ENCODE measurements around the gene ABCG5.
A peak's percentile ranks its signal among the peaks of the same experiment; 100 is the strongest.

Gene ABCG5

DNA sequence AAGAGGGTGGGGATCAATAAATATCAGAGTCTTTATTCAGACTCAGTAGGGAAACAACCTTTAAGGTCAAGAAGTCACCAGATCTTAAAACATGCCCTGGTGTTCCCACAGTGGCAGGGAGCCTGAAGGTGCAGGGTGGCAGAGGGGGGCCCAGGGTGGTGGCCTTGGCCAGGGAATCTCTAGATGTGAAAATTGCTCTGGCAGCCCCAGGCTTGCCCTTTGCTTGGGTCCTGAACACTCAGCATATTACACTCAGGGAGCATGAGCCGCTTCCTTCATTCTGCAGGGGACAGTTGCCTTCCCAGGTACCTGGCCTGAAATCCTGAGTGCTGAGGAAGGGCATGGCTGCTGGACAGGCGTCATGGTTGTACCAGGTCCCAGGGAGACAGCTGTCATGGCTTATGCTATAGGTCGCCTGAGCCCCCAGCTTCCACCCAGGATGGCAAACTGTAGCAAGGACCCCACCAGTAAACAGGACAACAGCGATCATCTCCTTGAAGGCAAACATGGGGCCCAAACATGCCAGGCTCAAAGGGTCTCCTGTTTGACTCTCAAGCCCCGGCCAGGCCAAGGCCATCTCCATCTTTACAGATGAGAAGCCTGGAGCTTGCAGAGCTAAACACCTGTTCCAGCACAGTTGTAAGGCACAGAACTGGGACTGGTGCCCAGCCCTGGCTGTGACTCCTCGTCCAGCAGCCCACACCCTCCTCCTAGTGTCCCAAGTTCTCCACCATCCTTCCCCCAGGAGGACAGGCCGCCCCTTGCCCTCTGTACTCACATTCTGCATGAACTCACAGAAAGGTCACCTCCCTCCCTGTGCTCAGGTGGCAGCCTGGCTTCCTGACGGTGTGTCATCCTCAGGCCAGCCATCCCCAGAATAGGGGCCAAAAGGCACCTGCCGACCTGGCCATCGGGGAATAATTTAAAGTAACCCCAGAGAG is 14.8 kb upstream of the ABCG5 start:
- no peak for DNase-seq (ENCODE audit: low read depth)
- TF ChIP-seq, protein P1, sequence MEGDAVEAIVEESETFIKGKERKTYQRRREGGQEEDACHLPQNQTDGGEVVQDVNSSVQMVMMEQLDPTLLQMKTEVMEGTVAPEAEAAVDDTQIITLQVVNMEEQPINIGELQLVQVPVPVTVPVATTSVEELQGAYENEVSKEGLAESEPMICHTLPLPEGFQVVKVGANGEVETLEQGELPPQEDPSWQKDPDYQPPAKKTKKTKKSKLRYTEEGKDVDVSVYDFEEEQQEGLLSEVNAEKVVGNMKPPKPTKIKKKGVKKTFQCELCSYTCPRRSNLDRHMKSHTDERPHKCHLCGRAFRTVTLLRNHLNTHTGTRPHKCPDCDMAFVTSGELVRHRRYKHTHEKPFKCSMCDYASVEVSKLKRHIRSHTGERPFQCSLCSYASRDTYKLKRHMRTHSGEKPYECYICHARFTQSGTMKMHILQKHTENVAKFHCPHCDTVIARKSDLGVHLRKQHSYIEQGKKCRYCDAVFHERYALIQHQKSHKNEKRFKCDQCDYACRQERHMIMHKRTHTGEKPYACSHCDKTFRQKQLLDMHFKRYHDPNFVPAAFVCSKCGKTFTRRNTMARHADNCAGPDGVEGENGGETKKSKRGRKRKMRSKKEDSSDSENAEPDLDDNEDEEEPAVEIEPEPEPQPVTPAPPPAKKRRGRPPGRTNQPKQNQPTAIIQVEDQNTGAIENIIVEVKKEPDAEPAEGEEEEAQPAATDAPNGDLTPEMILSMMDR (conservative IDR thresholded peaks at IDR 0.05; ENCODE audit: low read depth, low read length), result no peak
- no peak overlapping the region for H3K4me3 ChIP-seq (ENCODE audit: low read depth, low read length)

DNA sequence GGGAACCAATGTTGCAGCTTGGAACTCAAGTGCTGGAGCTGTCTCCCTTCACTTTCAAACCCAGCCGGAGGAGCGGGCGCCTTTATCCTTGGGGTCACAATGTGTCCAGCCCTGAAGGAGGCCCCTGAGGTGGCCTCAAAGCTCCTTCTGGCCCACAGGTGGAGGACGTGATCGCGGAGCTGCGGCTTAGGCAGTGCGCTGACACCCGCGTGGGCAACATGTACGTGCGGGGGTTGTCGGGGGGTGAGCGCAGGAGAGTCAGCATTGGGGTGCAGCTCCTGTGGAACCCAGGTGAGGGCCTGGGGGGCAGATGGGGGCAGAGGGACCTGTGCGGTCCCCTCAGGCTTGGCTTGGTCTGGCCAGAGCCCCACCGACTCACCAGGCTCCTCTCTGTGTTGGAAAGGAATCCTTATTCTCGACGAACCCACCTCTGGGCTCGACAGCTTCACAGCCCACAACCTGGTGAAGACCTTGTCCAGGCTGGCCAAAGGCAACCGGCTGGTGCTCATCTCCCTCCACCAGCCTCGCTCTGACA is 13.6 kb upstream of the ABCG5 start:
- TF ChIP-seq, protein P1 (conservative IDR thresholded peaks at IDR 0.05; ENCODE audit: low read depth, low read length), result no peak
- DNase-seq (ENCODE audit: low read depth), result no peak
- no peak overlapping the region for H3K4me3 ChIP-seq (ENCODE audit: low read depth, low read length)

DNA sequence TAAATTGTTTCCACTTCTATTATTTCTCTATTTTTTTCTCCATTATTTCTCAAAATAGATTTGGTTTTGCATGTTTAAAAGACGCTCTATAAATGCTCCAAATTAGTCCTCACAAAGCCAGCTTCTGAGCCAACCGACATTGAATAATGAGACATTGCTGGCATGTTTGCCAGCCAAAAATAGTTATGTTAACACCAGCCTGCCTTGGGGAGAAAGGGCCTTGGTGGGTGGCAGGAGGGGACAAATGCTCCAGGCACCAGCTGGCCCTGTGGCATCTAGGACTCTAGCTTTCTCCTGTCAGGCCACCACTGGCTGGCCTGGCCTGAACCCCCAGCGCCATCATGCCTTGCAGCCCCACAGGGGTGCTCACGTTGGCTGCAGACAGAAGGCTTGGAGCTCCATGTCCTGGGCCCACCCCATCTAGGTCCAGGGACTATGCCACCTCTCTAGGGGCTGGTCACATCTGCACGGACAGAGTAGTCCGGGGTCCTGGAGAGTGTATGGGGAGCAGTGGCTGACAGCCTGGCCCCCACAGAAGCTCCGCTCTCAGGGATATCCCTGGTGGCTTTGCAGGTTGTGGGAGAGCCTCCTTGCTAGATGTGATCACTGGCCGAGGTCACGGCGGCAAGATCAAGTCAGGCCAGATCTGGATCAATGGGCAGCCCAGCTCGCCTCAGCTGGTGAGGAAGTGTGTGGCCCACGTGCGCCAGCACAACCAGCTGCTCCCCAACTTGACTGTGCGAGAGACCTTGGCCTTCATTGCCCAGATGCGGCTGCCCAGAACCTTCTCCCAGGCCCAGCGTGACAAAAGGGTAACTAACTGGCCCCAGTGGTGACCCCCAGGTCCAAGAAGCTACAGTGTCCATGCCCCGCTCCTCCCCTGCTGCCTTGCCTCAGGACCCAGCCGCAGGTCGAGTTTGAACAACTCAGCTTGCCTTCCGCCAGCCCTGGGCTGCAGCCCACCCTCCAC is 12.7 kb upstream of the ABCG5 start:
- DNase-seq (ENCODE audit: low read depth), result no peak
- TF ChIP-seq, protein P1 (conservative IDR thresholded peaks at IDR 0.05; ENCODE audit: low read depth, low read length), result no peak

DNA sequence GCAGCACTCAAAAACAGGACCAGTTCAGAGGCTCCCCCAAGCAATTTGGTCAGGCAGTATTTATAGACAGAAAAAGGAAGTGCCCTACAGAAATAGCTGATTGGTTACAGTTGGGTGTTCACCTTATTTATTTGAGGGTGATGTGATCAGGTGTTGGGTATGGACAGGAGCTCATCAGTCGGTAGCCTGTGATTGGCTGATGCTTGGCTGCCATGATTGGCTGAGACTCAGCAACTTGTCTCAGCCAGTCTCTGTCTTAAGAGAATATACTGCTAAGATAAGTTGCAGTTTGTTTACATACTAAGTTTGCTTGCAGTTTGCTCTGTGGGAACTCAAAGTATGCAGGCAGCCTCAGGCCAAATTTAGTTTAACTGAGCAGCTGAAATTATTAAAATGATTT is 9.6 kb upstream of the ABCG5 start:
- H3K4me3 ChIP-seq (ENCODE audit: low read depth, low read length), result no peak overlapping the region
- peak; percentile 17 for DNase-seq (ENCODE audit: low read depth)
- TF ChIP-seq, protein P1 (conservative IDR thresholded peaks at IDR 0.05; ENCODE audit: low read depth, low read length), result no peak

More for the DNA sequence above, 12.7 kb upstream of the ABCG5 start:
- H3K4me3 ChIP-seq (ENCODE audit: low read depth, low read length), result no peak overlapping the region

DNA sequence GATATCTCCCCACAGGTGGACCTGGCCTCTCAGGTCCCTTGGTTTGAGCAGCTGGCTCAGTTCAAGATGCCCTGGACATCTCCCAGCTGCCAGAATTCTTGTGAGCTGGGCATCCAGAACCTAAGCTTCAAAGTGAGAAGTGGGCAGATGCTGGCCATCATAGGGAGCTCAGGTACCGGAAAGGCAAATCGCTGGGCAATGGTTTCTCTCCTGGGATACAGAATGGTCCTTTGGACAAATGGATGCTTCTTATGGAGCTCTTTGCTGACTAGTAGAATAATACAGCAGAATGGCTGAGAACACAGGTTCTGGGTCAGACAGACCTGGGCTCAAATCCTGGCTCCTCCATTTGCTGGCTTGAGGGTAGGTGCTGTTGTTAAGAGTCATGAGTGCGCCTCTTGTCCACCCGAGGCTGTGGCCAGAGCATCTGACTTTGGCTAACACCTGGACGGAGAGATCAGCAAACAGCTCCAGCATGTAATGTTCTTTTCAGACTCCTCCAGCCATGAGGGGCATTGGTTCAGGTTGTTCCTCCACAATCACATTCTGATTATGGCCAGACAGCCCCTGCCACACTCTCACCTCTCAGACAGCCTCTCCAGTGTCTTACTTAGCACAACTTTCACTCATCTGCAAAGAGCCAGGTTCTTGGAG is 7.6 kb upstream of the ABCG5 start:
- TF ChIP-seq, protein P1 (conservative IDR thresholded peaks at IDR 0.05; ENCODE audit: low read depth, low read length), result no peak
- no peak for DNase-seq (ENCODE audit: low read depth)
- no peak overlapping the region for H3K4me3 ChIP-seq (ENCODE audit: low read depth, low read length)

DNA sequence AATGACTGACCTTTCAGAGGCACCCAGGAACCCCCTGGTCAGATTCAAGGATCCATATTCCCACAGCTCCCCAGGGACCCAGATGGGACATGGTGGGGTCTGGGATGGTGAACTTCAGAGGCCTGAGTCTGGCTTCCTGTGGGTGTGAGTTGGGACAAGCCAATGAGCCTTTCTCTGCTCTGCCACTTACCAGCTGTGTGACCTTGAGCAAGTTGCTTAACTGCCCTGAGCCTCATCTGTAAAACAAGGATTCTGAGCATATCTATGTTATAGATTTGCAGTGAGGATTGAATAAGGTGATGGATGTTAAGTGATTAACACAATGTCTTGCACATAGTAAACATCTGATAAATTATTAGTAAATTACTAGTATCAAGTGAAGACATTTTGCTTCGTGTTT is 6.5 kb upstream of the ABCG5 start:
- DNase-seq (ENCODE audit: low read depth), result no peak
- H3K4me3 ChIP-seq (ENCODE audit: low read depth, low read length), result no peak overlapping the region
- TF ChIP-seq, protein P1 (conservative IDR thresholded peaks at IDR 0.05; ENCODE audit: low read depth, low read length), result no peak

Measured in choroid plexus epithelial cell (primary cell).